RPMI7951 (cell line): ENCODE data around the gene CDH16. TPM values are rescaled to one million over a fixed set of nuclear protein-coding genes. Genes with fewer than 3 reads are reported as not detected.
A peak's percentile ranks its signal among the peaks of the same experiment; 100 is the strongest.
"Not testable (repeated sequence)": the region's sequence is repeated elsewhere in the genome, so short reads cannot be mapped to it uniquely, and the experiment has no call there.

Experiments
- DNase-seq: peaks from one replicate; pipeline ENCODE4 v3.0.0-alpha.2; 2012; ENCODE audit warnings: low read depth
- total RNA-seq: library from RNA; depleted of rRNA; stranded (reverse); fragments of >200 nt; shearing (Covaris generic); gene quantifications from 2 replicates; pipeline ENCODE4 v1.2.3, GENCODE V29; 2014; rRNA removed

CDH16 gene, protein sequence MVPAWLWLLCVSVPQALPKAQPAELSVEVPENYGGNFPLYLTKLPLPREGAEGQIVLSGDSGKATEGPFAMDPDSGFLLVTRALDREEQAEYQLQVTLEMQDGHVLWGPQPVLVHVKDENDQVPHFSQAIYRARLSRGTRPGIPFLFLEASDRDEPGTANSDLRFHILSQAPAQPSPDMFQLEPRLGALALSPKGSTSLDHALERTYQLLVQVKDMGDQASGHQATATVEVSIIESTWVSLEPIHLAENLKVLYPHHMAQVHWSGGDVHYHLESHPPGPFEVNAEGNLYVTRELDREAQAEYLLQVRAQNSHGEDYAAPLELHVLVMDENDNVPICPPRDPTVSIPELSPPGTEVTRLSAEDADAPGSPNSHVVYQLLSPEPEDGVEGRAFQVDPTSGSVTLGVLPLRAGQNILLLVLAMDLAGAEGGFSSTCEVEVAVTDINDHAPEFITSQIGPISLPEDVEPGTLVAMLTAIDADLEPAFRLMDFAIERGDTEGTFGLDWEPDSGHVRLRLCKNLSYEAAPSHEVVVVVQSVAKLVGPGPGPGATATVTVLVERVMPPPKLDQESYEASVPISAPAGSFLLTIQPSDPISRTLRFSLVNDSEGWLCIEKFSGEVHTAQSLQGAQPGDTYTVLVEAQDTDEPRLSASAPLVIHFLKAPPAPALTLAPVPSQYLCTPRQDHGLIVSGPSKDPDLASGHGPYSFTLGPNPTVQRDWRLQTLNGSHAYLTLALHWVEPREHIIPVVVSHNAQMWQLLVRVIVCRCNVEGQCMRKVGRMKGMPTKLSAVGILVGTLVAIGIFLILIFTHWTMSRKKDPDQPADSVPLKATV
- total RNA-seq: not detected in 2 replicates

DNA sequence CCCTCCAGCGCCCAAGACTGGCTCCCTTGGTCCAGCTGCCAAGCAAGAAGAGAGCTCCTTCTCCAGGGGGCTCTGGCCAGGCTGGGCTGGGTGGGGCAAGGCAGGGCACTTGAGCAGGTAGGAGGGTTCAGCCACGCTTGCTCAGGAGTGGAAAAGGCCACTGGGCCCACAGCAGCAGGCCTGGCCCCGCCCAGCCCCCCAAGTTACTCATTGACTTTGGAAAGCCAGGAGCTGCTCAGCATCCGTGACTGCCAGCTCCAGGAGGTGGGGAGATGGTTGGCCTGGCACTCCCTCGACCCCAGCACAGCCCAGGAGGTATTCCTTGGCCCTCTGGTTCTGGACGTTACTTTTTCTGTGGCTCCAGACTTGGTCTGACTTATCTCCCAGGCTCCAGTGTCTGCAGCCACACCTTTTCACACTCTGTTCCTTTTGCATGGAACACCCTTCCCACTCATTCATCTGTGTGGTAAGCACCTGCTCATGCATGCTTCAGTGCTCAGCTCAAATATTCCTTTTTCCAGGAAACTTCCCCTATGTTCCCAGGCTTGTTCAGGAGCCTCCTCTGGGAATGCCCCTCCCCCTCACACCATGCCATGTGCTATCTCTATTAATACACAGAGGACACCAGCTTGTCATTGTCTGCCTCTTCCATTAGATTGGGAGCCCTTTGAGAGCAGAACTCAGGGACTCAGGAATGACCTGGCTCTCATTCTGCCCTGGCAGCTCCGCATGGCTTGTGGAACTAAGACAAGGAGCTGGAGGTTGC lies at the start of gene CDH16:
TSS of gene CDH16 (minus strand) at position 83 of the 766 bp plus-strand sequence. CDS start 820 bp downstream, outside the sequence.
- no peak for DNase-seq

- no peak for DNase-seq
Observed at GRCh38 chr16:66964049-66964448, 45.4 kb upstream of the CDH16 start.

- DNase-seq: no peak
Observed at GRCh38 chr16:66961914-66962313, 43.2 kb upstream of the CDH16 start.

DNA sequence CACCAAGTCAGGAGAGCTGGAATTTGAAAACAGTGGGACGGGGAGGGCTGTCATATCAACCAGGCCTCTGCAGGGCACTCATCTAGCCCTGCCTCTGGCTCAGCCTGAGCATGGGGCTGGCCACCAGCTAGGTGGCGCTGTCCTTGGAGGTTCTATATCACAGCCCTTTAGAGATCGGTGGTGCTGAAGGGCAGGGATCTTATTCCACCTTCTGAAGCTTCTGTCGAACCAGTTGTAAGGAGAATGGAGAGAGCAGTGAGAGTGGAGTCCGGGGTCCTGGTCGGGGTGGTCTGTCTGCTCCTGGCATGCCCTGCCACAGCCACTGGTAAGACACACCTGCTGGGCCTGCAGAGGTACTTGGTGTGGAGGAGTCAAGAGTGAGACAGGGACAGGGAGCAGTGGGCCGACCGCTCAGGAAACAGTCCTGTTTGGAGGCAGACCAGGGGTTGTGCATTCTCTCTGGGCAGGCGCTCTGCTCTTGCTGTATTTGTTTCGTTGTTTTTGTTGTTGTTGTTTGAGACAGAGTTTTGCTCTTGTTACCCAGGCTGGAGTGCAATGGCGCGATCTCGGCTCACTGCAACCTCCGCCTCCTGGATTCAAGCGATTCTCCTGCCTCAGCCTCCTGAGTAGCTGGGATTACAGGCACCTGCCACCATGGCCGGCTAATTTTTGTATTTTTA lies 42.5 kb upstream of the CDH16 start, which contains the start of gene CES3:
TSS of gene CES3 (plus strand) at position 202 of the 680 bp plus-strand sequence. CDS start at position 244, 42 bp downstream.
- peak; percentile 63 for DNase-seq

DNA sequence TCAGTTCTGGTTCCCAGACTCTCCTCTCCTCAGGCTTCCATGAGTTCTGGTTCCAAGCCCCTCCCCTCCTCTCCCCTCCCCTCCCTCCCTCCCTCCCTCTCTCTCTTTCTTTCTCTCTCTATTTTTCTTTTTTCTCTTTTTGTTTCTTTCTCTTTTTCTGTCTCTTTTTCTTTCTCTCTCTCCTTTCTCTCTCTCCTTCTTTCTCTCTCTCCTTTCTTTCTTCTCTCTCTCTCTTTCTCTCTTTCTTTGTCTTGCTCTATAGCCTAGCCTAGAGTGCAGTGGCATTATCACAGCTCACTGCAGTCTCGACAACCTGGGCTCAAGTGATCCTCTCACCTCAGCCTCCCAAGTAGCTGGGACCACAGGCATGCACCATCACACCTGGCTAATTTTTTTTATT lies 41.6 kb upstream of the CDH16 start:
- DNase-seq: no peak

- no peak for DNase-seq
Observed at GRCh38 chr16:66959704-66960161, 41.0 kb upstream of the CDH16 start.

DNA sequence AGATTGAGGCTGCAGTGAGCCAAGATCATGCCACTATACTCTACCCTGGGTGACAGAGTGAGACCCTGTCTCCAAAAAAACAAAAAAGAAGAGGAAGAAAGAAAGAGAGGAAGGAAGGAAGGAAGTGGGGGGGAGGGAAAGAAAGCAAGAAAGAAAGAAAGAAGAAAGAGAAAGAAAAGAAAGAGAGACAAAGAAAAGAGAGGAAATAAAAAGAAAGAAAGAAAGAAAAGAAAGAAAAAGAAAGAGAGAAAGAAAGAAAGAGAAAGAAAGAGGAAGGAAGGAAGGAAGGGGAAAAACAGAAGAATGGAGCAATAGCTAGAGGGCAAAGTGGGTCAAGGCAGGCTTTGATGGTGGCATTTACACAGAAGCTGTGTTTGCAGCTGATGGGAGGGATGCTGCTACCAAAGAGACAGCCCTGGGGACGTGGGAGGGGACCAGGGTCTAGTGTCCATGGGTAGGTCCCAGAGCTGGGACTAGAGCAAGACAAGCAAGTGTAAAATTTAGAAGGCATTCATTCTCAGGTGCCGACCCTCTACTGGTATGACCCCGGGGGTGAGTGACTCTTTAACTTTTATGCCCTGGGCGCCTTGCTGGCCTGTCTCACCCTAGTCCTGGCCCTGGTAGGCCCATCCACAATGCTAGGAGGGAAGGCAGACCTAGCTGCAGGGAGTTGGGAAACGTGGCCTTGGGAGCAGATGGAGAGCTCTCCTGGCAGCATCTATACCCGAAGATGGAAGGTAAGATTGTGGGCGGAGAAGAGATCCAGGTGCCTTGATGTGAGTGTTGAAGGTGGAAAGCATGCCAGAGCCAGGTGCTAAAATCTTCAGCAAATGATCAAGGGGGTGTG lies 40.4 kb upstream of the CDH16 start:
- DNase-seq: no peak

- DNase-seq: not testable (repeated sequence)
Observed at GRCh38 chr16:66956154-66956457, 37.4 kb upstream of the CDH16 start.

GRCh38 chr16:66955363-66956153 lies 36.9 kb upstream of the CDH16 start:
- DNase-seq: not testable (repeated sequence)

- peak; percentile 74 for DNase-seq
Observed at GRCh38 chr16:66954097-66954659, 35.5 kb upstream of the CDH16 start.

- no peak for DNase-seq
Observed at GRCh38 chr16:66953462-66954096, 34.9 kb upstream of the CDH16 start.

DNA sequence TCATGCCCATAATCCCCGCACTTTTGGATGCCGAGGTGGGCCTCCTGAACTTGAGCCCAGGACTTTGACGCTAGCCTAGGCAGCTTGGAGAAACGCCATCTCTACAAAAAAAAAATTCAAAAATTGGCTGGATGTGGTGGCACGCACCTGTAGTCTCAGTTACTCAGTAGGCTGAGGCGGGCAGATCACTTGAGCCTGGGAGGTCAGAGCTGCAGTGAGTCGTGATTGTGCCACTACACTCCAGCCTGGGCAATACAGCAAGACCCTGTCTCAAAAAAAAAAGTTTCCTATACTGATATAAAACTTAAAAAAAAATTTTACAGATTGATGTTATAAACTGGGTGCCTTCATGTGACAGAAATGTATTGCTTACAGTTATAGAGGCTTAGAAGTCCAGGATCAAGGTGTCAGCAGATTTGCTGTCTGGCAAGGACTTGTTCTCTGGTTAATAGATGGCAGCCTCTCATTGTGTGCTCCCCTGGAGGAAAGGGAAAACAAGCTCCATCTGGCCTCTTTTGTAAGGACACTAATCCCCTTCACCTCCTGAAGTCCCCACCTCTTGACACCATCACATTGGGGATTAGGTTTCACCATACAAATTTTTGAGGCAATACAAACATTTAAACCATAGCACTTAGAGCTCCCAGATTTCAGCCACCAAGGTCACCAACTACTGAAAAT lies 33.9 kb upstream of the CDH16 start:
- no peak for DNase-seq

DNA sequence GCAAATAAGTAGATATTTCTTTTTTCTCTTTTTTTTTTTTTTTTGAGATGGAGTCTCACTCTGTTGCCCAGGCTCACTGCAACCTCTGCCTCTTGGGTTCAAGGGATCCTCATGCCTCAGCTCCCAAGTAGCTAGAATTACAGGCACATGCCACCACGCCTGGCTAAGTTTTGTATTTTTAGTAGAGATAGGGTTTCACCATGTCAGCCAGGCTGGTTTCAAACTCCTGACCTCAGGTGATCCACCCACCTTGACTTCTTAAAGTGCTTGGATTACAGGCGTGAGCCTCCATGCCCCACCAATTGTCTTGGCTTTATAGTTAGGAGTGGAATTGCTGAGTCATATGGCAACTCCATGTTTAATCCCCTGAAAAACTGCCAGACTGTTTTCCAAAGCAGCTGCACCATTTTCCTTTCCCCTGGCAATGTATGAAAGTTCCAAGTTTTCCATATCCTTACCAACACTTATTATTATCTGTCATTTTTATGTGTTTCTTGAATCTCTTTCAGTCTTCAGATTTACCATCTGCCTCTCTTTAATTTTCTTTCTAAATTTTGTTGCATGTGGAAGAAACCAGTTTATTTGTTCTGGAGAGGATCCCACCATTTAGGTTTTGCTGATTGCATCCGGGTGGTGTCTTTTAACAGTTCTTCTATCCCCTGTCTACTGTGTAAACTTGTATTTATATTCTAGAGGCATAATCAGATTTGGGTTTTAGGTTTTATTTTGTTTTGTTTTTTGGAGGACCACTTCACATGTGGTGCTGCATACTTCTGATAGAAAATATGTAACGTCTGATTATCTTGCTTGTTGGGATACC lies 32.5 kb upstream of the CDH16 start:
- peak; percentile 15 for DNase-seq

DNA sequence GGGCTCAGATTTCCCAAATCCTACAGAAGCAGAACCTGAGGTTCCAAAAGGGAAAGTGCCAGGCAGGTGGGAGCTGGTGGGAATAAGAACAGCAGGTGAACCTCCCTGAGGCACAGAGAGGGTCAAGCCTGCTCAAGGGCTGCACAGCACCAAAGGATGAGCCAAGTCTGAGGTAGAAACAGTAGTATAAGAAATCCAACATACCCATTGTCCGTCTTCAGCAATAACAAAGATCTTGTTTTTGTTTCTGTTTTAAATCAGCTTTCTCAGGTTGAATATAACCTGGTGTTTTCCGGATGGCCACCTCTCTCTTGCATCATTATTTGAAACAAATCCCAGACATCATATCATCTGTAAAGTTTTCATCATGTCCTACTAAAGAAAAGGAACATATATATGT lies 31.8 kb upstream of the CDH16 start:
- no peak for DNase-seq

DNA sequence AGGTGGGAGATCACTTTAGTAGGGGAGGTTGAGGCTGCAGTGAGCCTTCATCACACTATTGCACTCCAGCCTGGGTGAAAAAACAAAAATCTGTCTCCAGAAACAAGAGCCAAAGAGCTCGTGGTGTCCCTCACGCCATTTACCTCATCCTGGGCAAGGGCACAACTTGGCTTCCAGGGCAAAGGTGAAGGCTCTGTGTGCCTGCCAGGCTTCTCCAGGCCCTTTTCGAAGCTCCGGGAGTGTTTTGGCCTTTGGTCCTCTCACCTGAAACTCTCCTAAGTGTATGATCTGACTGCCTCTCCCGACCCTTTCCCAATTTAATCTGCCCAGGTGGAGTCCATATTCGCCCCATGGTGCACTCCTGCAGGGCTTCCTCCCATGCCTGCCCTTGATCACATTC lies 30.8 kb upstream of the CDH16 start:
- no peak for DNase-seq

GRCh38 chr16:66948837-66949225 lies 30.1 kb upstream of the CDH16 start:
- DNase-seq: no peak

GRCh38 chr16:66948134-66948836 lies 29.6 kb upstream of the CDH16 start:
- DNase-seq: no peak
